CD14-positive monocyte (primary cell): ENCODE results near the gene PHLPP1. TPM values are rescaled to one million over a fixed set of nuclear protein-coding genes. Genes with fewer than 3 reads are reported as not detected.
A peak's percentile ranks its signal among the peaks of the same experiment; 100 is the strongest.

ENCODE experiments used
- DNase-seq, 3 donors: peaks; one replicate each; pipeline ENCODE4 v3.0.0-alpha.2; 2011 to 2022
- H2AFZ ChIP-seq: 2 replicates; pipeline ENCODE4 v1.6.0; 2012; ENCODE audit warnings: mild to moderate bottlenecking, low read depth, low read length, inconsistent platforms; ENCODE audit not compliant: insufficient read depth, poor library complexity, severe bottlenecking
- H3K27ac ChIP-seq, 2 donors: 1 replicate in 1 of 2; 2 replicates in 1 of 2; pipeline ENCODE4 v1.5.1; 2012 to 2013; ENCODE audit warnings: low read length in 2 of 2, control low read depth in 1 of 2, inconsistent platforms in 1 of 2, low read depth in 1 of 2, mild to moderate bottlenecking in 1 of 2
- H3K27me3 ChIP-seq, 2 donors: one replicate each; pipeline versions ENCODE4 v1.6.0 to v1.6.1; 2011 to 2013; ENCODE audit warnings: low read length in 2 of 2; ENCODE audit not compliant: control insufficient read depth in 2 of 2, insufficient read depth in 2 of 2
- H3K36me3 ChIP-seq, 2 donors: replicated peaks in 1 of 2; 1 replicate in 1 of 2; 2 replicates in 1 of 2; pipeline versions ENCODE4 v1.5.1 to v1.6.1; 2012 to 2013; ENCODE audit warnings: low read length in 2 of 2, control low read depth in 1 of 2, inconsistent platforms in 1 of 2, mild to moderate bottlenecking in 1 of 2; ENCODE audit not compliant: insufficient read depth in 2 of 2, control insufficient read depth in 1 of 2
- H3K4me1 ChIP-seq, 2 donors: 1 replicate in 1 of 2; 2 replicates in 1 of 2; pipeline versions ENCODE4 v1.5.1 to v1.6.1; 2012 to 2013; ENCODE audit warnings: low read length in 2 of 2, control low read depth in 1 of 2, inconsistent platforms in 1 of 2, mild to moderate bottlenecking in 1 of 2, moderate library complexity in 1 of 2; ENCODE audit not compliant: insufficient read depth in 2 of 2, control insufficient read depth in 1 of 2
- H3K4me2 ChIP-seq: replicated peaks from 2 replicates; pipeline ENCODE3; 2012; ENCODE audit warnings: low read length, moderate library complexity, mild to moderate bottlenecking; ENCODE audit not compliant: poor library complexity, severe bottlenecking; ENCODE audit errors: extremely low read depth
- H3K4me3 ChIP-seq, 3 experiments: fragments of 200-600 bp in 1 of 3; sonication (generic) in 1 of 3; replicated peaks in 1 of 3; 1 replicate in 2 of 3; 2 replicates in 1 of 3; pipeline ENCODE4 v1.5.1; 2011 to 2013; ENCODE audit warnings: low read length in 3 of 3, mild to moderate bottlenecking in 3 of 3, control low read depth in 2 of 3, low read depth in 2 of 3, inconsistent platforms in 1 of 3, moderate library complexity in 1 of 3
- H3K79me2 ChIP-seq: 2 replicates; pipeline ENCODE4 v1.6.0; 2012; ENCODE audit warnings: mild to moderate bottlenecking, control low read depth, inconsistent platforms, low read length, moderate library complexity; ENCODE audit not compliant: insufficient read depth
- H3K9ac ChIP-seq: 2 replicates; pipeline ENCODE4 v1.6.0; 2017; ENCODE audit warnings: low read length, mild to moderate bottlenecking; ENCODE audit not compliant: insufficient read depth, poor library complexity, severe bottlenecking
- H3K9me3 ChIP-seq, 2 donors: replicated peaks in 1 of 2; 1 replicate in 1 of 2; 2 replicates in 1 of 2; pipeline versions ENCODE4 v1.5.1 to v1.6.1; 2012 to 2013; ENCODE audit warnings: low read length in 2 of 2, control low read depth in 1 of 2; ENCODE audit not compliant: control insufficient read depth in 1 of 2, insufficient read depth in 1 of 2
- H4K20me1 ChIP-seq: 2 replicates; pipeline ENCODE4 v1.6.0; 2012; ENCODE audit warnings: mild to moderate bottlenecking, low read length, control low read depth, moderate library complexity; ENCODE audit not compliant: insufficient read depth
- H3K27ac Mint-ChIP-seq, 7 donors: one replicate each; pipeline ENCODE4 v1.8.0; 2020; ENCODE audit warnings: mild to moderate bottlenecking in 7 of 7, mixed read lengths in 7 of 7, moderate library complexity in 6 of 7, inconsistent platforms in 2 of 7
- H3K27me3 Mint-ChIP-seq, 3 donors: one replicate each; pipeline ENCODE4 v1.8.0; 2021 to 2022; ENCODE audit warnings: low read depth in 3 of 3, mild to moderate bottlenecking in 3 of 3, mixed read lengths in 3 of 3, moderate library complexity in 3 of 3, inconsistent platforms in 1 of 3
- H3K36me3 Mint-ChIP-seq, 2 donors: one replicate each; pipeline ENCODE4 v1.8.0; 2020; ENCODE audit warnings: mixed read lengths in 2 of 2, inconsistent platforms in 1 of 2, mild to moderate bottlenecking in 1 of 2
- H3K4me1 Mint-ChIP-seq: one replicate; pipeline ENCODE4 v1.8.0; 2020; ENCODE audit warnings: mild to moderate bottlenecking, mixed read lengths
- H3K4me3 Mint-ChIP-seq, 2 donors: one replicate each; pipeline ENCODE4 v1.8.0; 2020; ENCODE audit warnings: mild to moderate bottlenecking in 2 of 2, mixed read lengths in 2 of 2, moderate library complexity in 1 of 2
- H3K9me3 Mint-ChIP-seq, 7 donors: one replicate each; pipeline ENCODE4 v1.8.0; 2020 to 2022; ENCODE audit warnings: mixed read lengths in 7 of 7, mild to moderate bottlenecking in 6 of 7, moderate library complexity in 6 of 7, inconsistent platforms in 2 of 7
- WGBS: methylation state at CpG from one replicate; pipeline ENCODE4 v1.1.5; 2013; ENCODE audit warnings: missing lambda C conversion rate; ENCODE audit not compliant: insufficient coverage; 5-methylcytosine and 5-hydroxymethylcytosine counted together
- intact Hi-C, 2 donors: fragments of 100-400 bp; cut with micrococcal nuclease; formaldehyde crosslinking; loops; one replicate each; pipeline versions ENCODE4 v1.15.0 to v1.15.1; 2023
- polyA plus RNA-seq, 3 donors: library from polyadenylated mRNA; depleted of rRNA in 1 of 3; unstranded in 2 of 3; stranded (reverse) in 1 of 3; fragments of 300-500 nt in 2 of 3; fragments of >200 nt in 1 of 3; fragmentation: Illumina TruSeq in 2 of 3; gene quantifications; 1 replicate in 2 of 3; 2 replicates in 1 of 3; pipeline ENCODE4 v1.2.3, GENCODE V29; 2012 to 2021
- TF ChIP-seq, protein P1 (sequence below): fragments of 200-600 bp; IDR thresholded peaks from one replicate; pipeline ENCODE4 v1.8.0; 2022; ENCODE audit warnings: antibody characterized with exemption, mild to moderate bottlenecking

PHLPP1 gene
- polyA plus RNA-seq, 3 donors = 0.04 to 2.0 (median 0.55) TPM

DNA sequence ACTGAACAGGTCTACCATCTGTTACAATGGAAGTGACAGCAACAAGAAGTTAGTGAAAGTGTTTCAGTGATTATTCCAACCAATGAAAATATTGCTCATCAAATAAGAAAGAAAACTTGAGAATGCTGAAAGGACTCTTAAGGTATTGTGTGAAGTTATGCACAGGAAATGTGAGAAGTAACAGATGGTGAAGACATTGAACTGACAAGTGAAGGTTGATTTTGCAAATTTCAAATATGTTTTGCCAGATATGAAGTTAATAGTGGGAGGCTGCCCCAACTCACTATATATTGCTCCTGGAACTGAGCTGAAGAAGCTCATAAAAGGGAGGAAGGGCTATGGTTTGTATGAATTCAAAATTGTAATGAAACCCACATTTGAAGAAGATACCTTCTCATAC is 97.5 kb downstream of the PHLPP1 start:
- Histone ChIP-seq H2AFZ (no peak overlapping the region), H4K20me1 (no peaks in the 10 kb centered on the region), H3K27me3 (no peaks in the 10 kb centered on the region), H3K9me3 (no peaks in the 10 kb centered on the region), H3K36me3 (no peaks in the 10 kb centered on the region), H3K4me1 (peaks cover 14 to 20% of the 10 kb centered on the region in 2 donors), H3K27ac (no peak overlapping the region), H3K4me2 (no peak overlapping the region), H3K9ac (no peak overlapping the region), H3K4me3 (no peak overlapping the region), H3K79me2 (no peaks in the 10 kb centered on the region)
- intact Hi-C loops = no loop called here
- H3K27ac Mint-ChIP-seq = no peak overlapping the region
- TF ChIP-seq, protein P1, sequence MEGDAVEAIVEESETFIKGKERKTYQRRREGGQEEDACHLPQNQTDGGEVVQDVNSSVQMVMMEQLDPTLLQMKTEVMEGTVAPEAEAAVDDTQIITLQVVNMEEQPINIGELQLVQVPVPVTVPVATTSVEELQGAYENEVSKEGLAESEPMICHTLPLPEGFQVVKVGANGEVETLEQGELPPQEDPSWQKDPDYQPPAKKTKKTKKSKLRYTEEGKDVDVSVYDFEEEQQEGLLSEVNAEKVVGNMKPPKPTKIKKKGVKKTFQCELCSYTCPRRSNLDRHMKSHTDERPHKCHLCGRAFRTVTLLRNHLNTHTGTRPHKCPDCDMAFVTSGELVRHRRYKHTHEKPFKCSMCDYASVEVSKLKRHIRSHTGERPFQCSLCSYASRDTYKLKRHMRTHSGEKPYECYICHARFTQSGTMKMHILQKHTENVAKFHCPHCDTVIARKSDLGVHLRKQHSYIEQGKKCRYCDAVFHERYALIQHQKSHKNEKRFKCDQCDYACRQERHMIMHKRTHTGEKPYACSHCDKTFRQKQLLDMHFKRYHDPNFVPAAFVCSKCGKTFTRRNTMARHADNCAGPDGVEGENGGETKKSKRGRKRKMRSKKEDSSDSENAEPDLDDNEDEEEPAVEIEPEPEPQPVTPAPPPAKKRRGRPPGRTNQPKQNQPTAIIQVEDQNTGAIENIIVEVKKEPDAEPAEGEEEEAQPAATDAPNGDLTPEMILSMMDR = no peak
- peaks cover 0 to 3% (median 2%) of the 10 kb centered on the region in 3 donors for H3K27me3 Mint-ChIP-seq
- no peaks in the 10 kb centered on the region for H3K36me3 Mint-ChIP-seq
- H3K4me1 Mint-ChIP-seq = peaks cover 24% of the 10 kb centered on the region
- no peaks in the 10 kb centered on the region for H3K9me3 Mint-ChIP-seq
- no peak for DNase-seq
- H3K4me3 Mint-ChIP-seq = no peak overlapping the region

DNA sequence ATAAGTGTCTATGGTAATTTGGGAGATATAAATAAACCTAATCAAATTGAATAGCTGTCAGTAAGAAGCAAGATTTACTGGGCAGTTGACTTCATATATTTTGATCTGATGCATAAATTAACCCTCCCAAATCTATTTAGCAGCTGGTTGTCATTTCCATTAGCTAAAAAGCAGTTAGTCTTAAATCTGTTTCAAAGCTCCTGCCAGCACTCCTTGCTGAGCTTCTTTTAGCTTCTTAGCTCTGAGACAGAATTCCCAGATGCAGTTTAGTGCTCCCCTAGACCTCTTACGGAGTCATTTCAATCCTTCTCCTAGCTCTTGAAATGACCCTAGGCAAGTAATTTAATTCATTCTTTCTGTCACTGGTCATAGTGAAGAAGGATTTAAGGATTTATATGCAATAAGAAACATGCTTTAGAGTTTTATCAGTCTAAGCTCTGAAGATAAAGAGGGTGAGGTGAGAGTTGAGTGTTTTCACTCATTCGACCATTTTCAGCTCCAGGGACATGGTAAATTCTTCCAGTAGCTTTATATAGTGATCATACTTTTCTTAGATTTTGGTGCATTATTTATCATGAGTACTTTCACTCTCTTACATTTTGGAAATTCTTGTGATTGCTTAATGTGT is 98.9 kb downstream of the PHLPP1 start:
- no peaks in the 10 kb centered on the region for H3K79me2 ChIP-seq
- no peaks in the 10 kb centered on the region for H3K36me3 ChIP-seq
- no peak overlapping the region for H3K4me2 ChIP-seq
- no peak for DNase-seq
- intact Hi-C loops = no loop called here
- H2AFZ ChIP-seq = no peak overlapping the region
- H3K27ac ChIP-seq = no peak overlapping the region
- H3K27me3 ChIP-seq = no peaks in the 10 kb centered on the region
- Mint-ChIP-seq H3K4me1 (peaks cover 25% of the 10 kb centered on the region), H3K36me3 (no peaks in the 10 kb centered on the region), H3K9me3 (no peaks in the 10 kb centered on the region), H3K4me3 (no peak overlapping the region), H3K27me3 (peaks cover 0 to 6% (median 3%) of the 10 kb centered on the region in 3 donors), H3K27ac (peak overlapping the region in 1 of 7 donors; percentile 49)
- WGBS = no CpG with 5 or more reads among the region's 2 CpGs
- no peak overlapping the region for H3K9ac ChIP-seq
- H3K4me3 ChIP-seq = no peak overlapping the region
- TF ChIP-seq, protein P1 = no peak
- H3K4me1 ChIP-seq = peaks cover 12 to 17% of the 10 kb centered on the region in 2 donors
- H4K20me1 ChIP-seq = no peaks in the 10 kb centered on the region
- H3K9me3 ChIP-seq = no peaks in the 10 kb centered on the region
